Skin epidermis (tissue), 12 donors: ENCODE results near the gene TMEM132D.
"Not testable (repeated sequence)": the region's sequence is repeated elsewhere in the genome, so short reads cannot be mapped to it uniquely, and the experiment has no call there.

Experiments used
- H3K27ac ChIP-seq, 21 experiments: fragments of 200-600 bp; sonication (generic) in 11 of 21; one replicate each; pipeline ENCODE4 v1.5.0; 2020; ENCODE audit warnings: mild to moderate bottlenecking in 3 of 21, inconsistent platforms in 2 of 21, moderate library complexity in 2 of 21
- H3K4me3 ChIP-seq, 7 experiments: fragments of 200-600 bp; sonication (generic) in 2 of 7; one replicate each; pipeline ENCODE4 v1.5.0; 2020; ENCODE audit warnings: inconsistent platforms in 2 of 7, mild to moderate bottlenecking in 2 of 7, moderate library complexity in 1 of 7

TMEM132D gene

GRCh38 chr12:129226851-129227250 is 677.0 kb downstream of the TMEM132D start:
- no peak overlapping the region for H3K4me3 ChIP-seq
- H3K27ac ChIP-seq = no peak overlapping the region

DNA sequence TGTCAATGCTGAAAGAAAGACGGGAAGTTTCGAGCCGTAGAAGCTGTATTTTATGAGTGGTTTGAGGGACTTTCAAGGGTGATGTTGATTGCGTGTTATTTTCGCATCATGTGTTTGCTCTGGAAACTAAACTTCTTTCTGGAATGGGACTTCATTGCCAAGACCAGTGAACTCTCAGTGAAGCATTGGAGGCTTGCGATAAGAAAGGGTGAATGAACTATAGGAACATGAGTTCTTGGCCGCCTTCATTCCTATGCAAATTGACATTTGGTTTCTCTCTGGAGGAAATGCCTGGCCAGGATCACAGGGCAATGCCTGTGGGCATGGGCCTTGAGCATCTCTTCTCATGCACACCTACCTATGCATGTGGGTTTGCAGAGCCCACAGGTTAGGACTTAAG is 677.8 kb downstream of the TMEM132D start:
- Histone ChIP-seq H3K4me3 (no peak overlapping the region), H3K27ac (no peak overlapping the region)

GRCh38 chr12:129215556-129215955 is 688.3 kb downstream of the TMEM132D start:
- H3K4me3 ChIP-seq = no peak overlapping the region

DNA sequence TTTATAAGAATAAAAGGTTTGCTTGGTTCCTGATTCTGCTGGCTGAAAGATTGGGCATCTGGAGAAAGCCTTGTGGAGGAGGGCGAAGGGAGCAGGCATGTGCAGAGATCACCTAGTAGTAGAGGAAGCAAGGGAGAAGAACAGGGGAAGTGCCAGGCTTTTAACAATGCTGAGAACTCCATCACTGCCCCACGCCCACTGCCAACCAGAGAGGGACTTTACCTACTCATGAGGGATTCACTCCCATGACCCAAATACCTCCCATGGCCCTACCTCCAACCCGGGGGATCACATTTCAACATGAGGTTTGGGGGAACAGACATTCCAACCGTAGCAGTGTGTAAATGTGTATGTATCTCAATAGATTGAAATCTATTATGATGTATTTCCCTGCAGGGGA is 690.3 kb downstream of the TMEM132D start:
- Histone ChIP-seq H3K4me3 (no peak overlapping the region), H3K27ac (no peak overlapping the region)

More at GRCh38 chr12:129215556-129215955, 688.3 kb downstream of the TMEM132D start:
- no peak overlapping the region for H3K27ac ChIP-seq

DNA sequence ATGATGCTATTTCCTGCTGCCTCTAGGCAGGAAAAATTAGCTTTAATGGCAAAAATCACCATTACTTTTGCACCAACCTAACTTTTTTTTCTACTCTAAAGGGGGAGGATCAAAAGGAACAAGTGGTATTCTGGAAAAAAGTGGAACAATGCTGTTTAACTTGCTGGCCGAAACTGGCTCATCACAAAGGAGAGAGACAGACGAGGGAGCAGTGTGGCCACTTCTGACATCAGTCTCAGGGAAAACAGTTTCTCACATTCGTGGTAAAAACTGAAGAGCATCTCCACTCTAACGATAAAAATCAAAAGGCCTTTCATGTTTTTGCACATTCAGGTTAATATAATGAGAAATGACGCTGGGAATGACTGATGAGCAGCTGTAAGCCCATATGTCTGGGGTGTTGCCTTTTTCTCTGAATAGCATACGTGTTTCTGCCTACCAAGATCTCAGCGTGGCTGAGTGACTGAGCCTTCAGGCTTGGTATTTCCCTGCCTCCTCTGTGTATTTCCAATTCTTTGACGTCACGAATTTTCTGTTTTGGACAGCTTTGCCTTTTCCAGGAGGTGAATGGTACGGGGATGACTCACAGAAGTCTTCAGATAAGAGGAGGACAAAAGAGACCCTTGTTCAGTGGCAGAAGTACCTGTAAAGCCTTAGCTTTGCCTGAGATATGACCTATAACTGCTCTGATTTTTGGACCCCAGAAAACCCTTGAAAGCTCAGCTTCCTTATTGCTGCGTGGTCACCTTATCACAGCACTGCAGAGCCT is 691.8 kb downstream of the TMEM132D start:
- no peak overlapping the region for H3K4me3 ChIP-seq
- H3K27ac ChIP-seq = no peak overlapping the region

DNA sequence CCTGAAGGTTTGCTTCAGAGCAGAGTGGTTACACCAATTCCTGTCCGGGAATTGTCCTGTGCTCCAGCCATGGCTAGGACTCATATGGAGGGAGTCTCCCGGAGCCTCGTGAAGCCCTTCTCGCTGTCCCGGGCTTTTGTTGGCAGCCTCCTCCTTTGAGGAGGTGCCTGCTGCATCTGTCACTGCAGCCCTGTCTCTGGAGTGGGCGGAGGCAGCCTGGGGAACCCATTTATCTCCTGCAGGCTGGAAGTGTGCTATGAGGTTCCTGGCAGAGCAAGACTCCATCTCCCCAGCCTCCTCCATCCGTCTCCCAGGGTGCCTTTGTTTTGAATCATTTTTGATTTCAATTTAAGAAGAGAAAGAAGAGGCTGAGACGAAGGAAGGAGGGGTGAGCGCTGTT is 695.3 kb downstream of the TMEM132D start:
- H3K27ac ChIP-seq = no peak overlapping the region
- no peak overlapping the region for H3K4me3 ChIP-seq

GRCh38 chr12:129207084-129207483 is 696.7 kb downstream of the TMEM132D start:
- H3K4me3 ChIP-seq = no peak overlapping the region
- no peak overlapping the region for H3K27ac ChIP-seq

DNA sequence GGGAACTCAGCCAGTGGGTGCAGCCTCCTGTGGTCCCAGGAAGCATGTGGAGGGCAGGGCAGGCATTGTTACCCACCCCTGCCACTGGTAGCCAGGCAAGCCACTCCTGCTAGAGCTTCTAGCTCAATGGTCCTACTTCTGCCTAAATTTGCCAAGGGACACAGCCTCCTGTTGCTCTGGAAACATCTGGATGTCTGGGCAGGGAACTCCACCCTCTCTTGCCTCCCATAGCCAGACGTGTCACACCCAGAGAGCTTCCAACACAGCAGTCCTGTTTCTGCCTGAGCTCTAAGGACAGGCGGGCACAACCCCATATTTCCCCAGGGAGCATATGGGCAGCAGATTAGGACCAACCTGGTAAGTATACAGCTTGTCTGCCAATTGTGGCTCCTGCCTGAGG is 700.4 kb downstream of the TMEM132D start:
- Histone ChIP-seq H3K4me3 (no peak overlapping the region), H3K27ac (no peak overlapping the region)

DNA sequence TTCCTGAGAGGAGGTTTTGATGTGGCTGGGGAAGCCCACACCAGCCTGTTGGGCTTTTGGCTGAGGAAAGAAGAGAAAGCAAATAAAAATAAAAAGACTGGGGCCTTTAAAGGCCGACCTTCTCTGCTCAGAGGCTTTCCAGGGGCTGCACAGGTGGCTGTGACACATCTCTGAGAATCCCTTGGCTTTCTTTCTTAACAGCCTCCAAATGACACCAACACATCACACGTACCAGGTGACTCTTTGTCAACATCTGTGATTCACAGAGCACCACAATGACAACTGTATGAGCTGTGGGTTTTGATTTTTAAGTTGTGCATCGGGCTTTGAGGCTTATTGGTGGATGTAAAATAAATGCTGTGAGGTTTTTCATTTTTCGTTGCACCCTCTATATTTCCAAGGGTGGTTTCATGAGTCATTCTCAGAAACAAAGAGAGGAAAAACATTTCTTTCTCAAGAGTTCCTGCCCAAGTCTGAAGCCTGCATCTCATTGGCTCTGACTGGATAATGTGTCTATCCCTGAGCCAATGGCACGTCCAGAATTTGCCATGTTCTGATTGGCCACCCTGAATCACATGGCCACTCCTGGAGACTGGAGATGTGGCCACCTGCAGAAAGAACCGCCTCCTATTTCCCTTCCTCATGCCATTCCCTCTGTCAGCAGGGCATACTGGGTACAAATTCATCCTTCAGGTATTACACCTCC is 701.6 kb downstream of the TMEM132D start:
- H3K4me3 ChIP-seq = no peak overlapping the region
- H3K27ac ChIP-seq = no peak overlapping the region

DNA sequence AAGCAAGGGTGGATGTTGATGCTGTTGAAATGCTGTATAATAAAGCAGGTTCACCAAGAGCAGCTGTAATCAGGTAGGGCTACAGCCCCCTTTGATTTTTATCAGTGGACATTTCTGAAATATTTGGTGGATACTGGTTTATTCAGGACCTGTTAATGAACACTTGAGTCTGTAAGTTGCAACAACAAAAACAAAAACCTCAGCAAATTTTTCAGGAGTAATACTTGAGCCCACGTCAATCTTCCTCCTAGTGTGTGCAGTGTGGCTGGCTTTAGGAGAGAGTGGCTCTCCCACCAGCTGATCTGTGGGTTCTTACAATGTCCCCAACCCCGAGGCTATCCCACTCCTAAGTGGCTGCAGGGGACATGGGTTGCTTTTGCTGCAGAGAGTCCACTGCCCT is 702.8 kb downstream of the TMEM132D start:
- H3K4me3 ChIP-seq = no peak overlapping the region
- H3K27ac ChIP-seq = no peak overlapping the region

DNA sequence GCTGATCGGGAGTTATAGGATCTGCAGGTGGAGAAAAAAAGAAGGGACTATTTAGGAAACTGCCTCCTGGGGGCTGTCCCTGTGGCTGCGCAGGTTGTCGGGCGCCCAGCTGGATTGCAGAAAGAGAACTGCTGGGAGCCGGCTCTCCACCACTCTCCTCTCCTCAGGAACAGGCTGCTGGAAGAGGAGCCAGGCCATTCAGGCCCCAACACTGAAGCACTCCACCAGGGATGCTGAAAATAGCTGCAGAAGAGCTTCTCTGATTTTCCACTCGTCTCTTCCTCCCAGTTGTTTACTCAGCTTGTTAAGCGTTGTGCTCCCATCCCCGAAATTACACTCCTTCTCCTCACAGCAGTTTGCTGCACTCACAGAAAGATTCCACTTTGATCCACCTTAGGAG is 703.2 kb downstream of the TMEM132D start:
- no peak overlapping the region for H3K4me3 ChIP-seq
- no peak overlapping the region for H3K27ac ChIP-seq

- Histone ChIP-seq H3K4me3 (no peak overlapping the region), H3K27ac (no peak overlapping the region)
These were observed 706.9 kb downstream of the TMEM132D start for GRCh38 chr12:129196927-129197326.

GRCh38 chr12:129195081-129195480 is 708.7 kb downstream of the TMEM132D start:
- Histone ChIP-seq H3K27ac (no peak overlapping the region), H3K4me3 (no peak overlapping the region)

DNA sequence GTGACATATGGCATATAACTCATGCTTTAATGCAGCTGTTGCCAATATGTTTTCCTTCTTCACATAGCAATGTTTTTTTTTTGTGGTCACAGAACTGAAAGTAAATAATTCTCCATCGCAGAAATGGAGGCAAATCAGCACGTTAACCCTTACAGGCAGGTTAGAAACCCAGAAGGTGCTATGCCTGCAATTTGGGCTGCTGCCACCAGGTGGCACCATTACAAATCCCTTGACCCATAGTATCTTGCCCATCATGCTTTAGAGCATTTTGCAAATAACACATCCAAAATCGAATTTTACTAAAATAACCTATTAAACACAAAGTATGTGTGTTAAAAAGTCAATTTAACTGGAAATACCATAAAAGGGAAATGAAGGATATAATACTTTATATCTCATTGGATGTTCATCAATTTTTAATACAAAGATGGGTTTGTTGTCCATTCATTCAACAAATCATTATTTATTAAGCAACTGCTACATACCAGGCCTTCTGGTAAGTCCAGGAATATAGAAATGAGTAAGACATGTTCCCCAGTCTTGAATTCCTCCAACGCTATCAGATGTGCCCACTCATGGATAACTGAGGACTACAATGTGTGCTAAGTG is 710.5 kb downstream of the TMEM132D start:
- no peak overlapping the region for H3K27ac ChIP-seq
- H3K4me3 ChIP-seq = no peak overlapping the region

DNA sequence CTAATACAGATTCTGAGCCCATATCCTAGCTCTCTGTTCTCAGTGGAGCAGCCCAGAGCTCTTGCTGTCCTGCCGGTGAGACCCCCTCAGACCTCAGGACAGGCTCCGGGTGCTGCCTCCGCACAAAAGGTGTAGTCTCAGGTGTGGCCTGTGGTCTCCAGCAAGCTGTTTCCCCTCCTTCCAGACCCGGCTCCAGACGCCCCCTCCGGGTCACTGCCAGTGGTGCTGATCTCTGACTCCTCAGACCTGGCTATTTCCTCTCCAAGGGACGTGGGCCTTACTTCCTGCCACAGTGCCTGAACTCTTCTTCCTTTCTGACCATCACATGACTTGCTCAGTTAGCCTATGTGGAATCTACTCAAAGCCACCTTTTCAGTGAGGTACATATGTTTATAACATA is 713.0 kb downstream of the TMEM132D start:
- H3K4me3 ChIP-seq = no peak overlapping the region
- H3K27ac ChIP-seq = no peak overlapping the region

DNA sequence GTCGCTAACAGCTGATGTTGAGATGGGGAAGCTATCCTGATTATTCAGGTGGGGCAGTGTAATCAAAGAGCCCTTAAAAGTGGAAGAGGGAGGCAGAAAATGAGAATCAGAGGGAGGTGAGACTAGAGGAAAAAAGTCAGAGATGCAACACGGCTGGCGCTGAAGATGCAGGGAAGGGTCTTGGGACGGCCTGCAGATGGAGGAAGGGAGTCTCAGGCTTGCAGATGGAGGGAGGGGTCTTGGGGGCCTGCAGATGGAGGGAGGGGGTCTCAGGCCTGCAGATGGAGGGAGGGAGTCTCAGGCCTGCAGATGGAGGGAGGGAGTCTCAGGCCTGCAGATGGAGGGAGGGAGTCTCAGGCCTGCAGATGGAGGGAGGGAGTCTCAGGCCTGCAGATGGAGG is 713.9 kb downstream of the TMEM132D start:
- H3K4me3 ChIP-seq = not testable (repeated sequence)

GRCh38 chr12:129186952-129187351 is 716.9 kb downstream of the TMEM132D start:
- Histone ChIP-seq H3K27ac (no peak overlapping the region), H3K4me3 (no peak overlapping the region)

More for the DNA sequence above, 713.9 kb downstream of the TMEM132D start:
- H3K27ac ChIP-seq = not testable (repeated sequence)

DNA sequence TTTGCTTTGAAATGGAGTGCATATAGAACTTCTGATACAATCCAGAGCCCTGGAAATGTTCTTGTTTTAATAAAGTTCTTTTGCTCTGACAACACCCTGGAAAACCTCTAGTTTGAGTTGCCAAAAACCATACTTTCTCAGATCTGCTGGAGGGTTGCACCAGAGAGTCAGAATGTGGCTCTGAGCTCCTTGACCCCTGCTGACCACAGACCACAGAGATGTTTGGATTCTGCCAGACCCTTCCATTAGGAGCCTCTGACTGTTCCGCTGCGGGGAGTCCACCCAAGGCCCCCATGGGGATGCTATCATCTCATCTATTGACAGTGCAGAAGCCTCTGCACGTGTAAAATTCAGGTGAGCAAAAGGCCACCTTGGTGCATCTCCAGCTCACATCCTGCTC is 718.0 kb downstream of the TMEM132D start:
- no peak overlapping the region for H3K27ac ChIP-seq
- no peak overlapping the region for H3K4me3 ChIP-seq

DNA sequence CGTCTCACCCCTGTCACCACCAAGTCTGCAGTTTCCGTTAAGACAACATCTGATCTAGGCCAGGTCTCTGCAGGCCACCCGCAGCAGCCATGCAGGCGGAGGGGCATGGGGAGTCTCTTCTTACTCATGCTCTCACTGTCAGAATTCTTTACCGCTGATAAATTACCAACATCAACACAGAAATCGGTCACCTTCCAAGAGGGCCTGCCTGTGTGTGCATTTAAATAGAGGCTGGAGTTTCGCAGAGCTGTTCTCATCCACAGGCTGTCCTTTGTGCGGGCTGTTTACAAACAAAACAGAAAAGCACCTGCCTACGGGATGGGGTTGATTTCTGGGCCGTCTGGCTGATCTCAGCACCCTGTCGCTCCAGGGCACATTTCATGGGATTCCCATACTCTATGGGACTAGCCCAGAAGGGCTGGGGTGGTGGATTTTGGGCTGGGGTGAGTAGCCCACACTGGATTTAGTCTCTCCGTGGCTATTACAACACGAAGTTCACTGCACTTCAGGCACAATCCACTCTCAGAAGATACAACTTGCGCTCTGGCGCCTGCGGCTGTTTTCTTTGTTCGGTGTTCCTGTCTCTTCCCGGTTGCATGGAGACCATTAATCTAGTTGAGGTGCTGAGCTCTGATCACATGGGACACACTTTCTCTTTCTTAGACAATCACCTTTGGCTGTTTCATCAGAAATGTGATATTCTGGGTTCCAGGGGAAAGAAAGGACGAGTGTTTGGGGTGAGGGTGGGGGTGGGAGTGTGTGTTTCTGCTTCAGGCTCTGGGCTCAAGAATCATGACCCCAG is 719.5 kb downstream of the TMEM132D start:
- H3K27ac ChIP-seq = no peak overlapping the region
- no peak overlapping the region for H3K4me3 ChIP-seq

GRCh38 chr12:129179941-129180553 is 723.8 kb downstream of the TMEM132D start:
- H3K4me3 ChIP-seq = no peak overlapping the region
- no peak overlapping the region for H3K27ac ChIP-seq
